GM12865 (cell line): ENCODE data around the gene CTRB1.
"Not testable (repeated sequence)": the region's sequence is repeated elsewhere in the genome, so short reads cannot be mapped to it uniquely, and the experiment has no call there.

Source experiments
- DNase-seq: peaks from one replicate; pipeline ENCODE4 v3.0.0; 2010; ENCODE audit warnings: low read depth
- H3K4me3 ChIP-seq: 2 replicates; pipeline ENCODE4 v1.5.1; 2011; ENCODE audit warnings: mild to moderate bottlenecking, low read depth, low read length, control low read depth
- CTCF ChIP-seq: IDR thresholded peaks from 2 replicates; pipeline ENCODE4 v1.5.1; 2011; ENCODE audit warnings: low read length, control low read depth, low read depth, inconsistent platforms; ENCODE audit not compliant: insufficient read depth; ENCODE audit errors: missing control alignments

The CTRB1 gene

GRCh38 chr16:75222271-75222783 is 3.5 kb downstream of the CTRB1 start:
- no peak for DNase-seq
- TF ChIP-seq CTCF = no peak
- no peak overlapping the region for H3K4me3 ChIP-seq

GRCh38 chr16:75223129-75223528 is 4.3 kb downstream of the CTRB1 start:
- DNase-seq, H3K4me3 ChIP-seq: not testable (repeated sequence)

GRCh38 chr16:75224306-75225082 is 5.7 kb downstream of the CTRB1 start:
- no peak for TF ChIP-seq CTCF
- no peak for DNase-seq
- no peak overlapping the region for H3K4me3 ChIP-seq

GRCh38 chr16:75225092-75225491 is 6.3 kb downstream of the CTRB1 start:
- no peak for DNase-seq
- TF ChIP-seq CTCF = no peak
- H3K4me3 ChIP-seq = no peak overlapping the region

- no peak for TF ChIP-seq CTCF
- DNase-seq = no peak
- no peak overlapping the region for H3K4me3 ChIP-seq
Observed at GRCh38 chr16:75225678-75226515, 7.1 kb downstream of the CTRB1 start.

- no peak for TF ChIP-seq CTCF
- no peak overlapping the region for H3K4me3 ChIP-seq
- DNase-seq = no peak
Observed at GRCh38 chr16:75226550-75227360, 8.0 kb downstream of the CTRB1 start.
